Suprapubic skin (tissue), 4 donors: ENCODE measurements around the gene CARHSP1. TPM values are rescaled to one million over a fixed set of nuclear protein-coding genes. Genes with fewer than 3 reads are reported as not detected.

ENCODE experiments used
- DNase-seq, 2 donors: peaks; one replicate each; pipeline ENCODE4 v3.0.0-alpha.2; 2019; ENCODE audit warnings: low spot score in 2 of 2
- H3K27ac ChIP-seq: fragments of 200-600 bp; sonication (generic); one replicate; pipeline ENCODE4 v1.5.1; 2019
- H3K27me3 ChIP-seq: fragments of 200-600 bp; sonication (generic); one replicate; pipeline ENCODE4 v1.5.1; 2019
- H3K36me3 ChIP-seq: fragments of 200-600 bp; sonication (generic); one replicate; pipeline ENCODE4 v1.5.1; 2019
- H3K4me1 ChIP-seq: fragments of 200-600 bp; sonication (generic); one replicate; pipeline ENCODE4 v1.5.1; 2019
- H3K4me3 ChIP-seq: fragments of 200-600 bp; sonication (generic); one replicate; pipeline ENCODE4 v1.5.1; 2019; ENCODE audit warnings: mild to moderate bottlenecking
- H3K9me3 ChIP-seq: fragments of 200-600 bp; sonication (generic); one replicate; pipeline ENCODE4 v1.5.1; 2019
- EP300 ChIP-seq: sonication (generic); formaldehyde crosslinking; IDR thresholded peaks from one replicate; pipeline ENCODE4 v1.6.1; 2017; ENCODE audit warnings: antibody characterized with exemption
- POLR2A ChIP-seq, 2 donors: fragments of 450-650 bp; IDR thresholded peaks; one replicate each; pipeline ENCODE4 v1.6.1; 2017; ENCODE audit warnings: antibody characterized with exemption in 2 of 2, mild to moderate bottlenecking in 2 of 2, moderate library complexity in 2 of 2
- POLR2AphosphoS5 ChIP-seq, 3 donors: sonication (generic); formaldehyde crosslinking; IDR thresholded peaks; one replicate each; pipeline ENCODE4 v1.6.1; 2017; ENCODE audit warnings: antibody characterized with exemption in 3 of 3
- WGBS: methylation state at CpG from one replicate; pipeline ENCODE4 v1.1.5; 2018; 5-methylcytosine and 5-hydroxymethylcytosine counted together
- total RNA-seq, 4 donors: library from RNA; depleted of rRNA; stranded (reverse); fragments of >200 nt; gene quantifications; one replicate each; pipeline ENCODE4 v1.1.0, GENCODE V29; 2016
- TF ChIP-seq, protein P1 (sequence below), 2 donors: fragments of 200-600 bp in 1 of 2; fragments of 450-650 bp in 1 of 2; sonication (generic) in 1 of 2; IDR thresholded peaks; one replicate each; pipeline ENCODE4 v1.5.1; 2016 to 2019; ENCODE audit warnings: antibody characterized with exemption in 2 of 2, mild to moderate bottlenecking in 1 of 2, moderate library complexity in 1 of 2

Gene CARHSP1
- total RNA-seq, 4 donors from 2014 or later, result 32.7 to 60.8 (median 41.5) TPM

DNA sequence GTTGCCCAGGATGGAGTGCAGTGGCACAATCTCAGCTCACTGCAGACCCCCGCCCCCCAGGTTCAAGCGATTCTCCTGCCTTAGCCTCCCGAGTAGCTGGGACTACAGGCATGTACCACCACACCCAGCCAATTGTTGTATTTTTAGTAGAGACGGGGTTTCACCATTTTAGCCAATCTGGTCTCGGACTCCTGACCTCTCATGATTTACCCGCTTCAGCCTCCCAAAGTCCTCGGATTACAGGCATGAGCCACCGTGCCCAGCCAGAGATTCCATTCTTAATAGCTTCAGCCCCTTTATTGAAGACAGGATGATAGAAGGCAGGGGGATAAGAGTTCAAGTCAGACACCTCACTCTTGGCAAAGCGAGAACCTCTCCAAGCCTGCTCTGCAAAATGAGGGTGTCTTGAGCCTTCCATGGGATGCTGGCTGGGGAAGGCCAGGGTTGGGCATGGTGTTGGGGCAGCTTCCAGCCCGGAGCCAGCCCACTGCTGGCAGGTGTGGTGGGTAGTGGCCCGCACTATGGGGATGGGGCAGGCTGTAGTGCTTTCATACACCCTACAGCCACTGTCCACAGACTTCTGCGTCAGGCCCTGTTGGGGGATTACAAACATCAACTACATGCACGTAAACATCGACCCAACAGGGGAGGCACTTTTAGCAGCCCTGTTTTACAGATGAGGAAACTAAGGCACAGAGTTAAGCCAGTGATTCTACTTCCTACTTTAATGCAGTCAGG is 3.5 kb downstream of the CARHSP1 start:
- H3K27ac ChIP-seq, result no peak overlapping the region
- no peak for DNase-seq
- H3K9me3 ChIP-seq, result no peaks in the 10 kb centered on the region
- WGBS, result 90% methylated on average over 14 of the region's 14 CpGs
- TF ChIP-seq EP300 (no peak), POLR2AphosphoS5 (IDR thresholded peaks at IDR 0.05) (no peak), POLR2A (IDR thresholded peaks at IDR 0.05) (no peak)
- TF ChIP-seq, protein P1, sequence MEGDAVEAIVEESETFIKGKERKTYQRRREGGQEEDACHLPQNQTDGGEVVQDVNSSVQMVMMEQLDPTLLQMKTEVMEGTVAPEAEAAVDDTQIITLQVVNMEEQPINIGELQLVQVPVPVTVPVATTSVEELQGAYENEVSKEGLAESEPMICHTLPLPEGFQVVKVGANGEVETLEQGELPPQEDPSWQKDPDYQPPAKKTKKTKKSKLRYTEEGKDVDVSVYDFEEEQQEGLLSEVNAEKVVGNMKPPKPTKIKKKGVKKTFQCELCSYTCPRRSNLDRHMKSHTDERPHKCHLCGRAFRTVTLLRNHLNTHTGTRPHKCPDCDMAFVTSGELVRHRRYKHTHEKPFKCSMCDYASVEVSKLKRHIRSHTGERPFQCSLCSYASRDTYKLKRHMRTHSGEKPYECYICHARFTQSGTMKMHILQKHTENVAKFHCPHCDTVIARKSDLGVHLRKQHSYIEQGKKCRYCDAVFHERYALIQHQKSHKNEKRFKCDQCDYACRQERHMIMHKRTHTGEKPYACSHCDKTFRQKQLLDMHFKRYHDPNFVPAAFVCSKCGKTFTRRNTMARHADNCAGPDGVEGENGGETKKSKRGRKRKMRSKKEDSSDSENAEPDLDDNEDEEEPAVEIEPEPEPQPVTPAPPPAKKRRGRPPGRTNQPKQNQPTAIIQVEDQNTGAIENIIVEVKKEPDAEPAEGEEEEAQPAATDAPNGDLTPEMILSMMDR (IDR thresholded peaks at IDR 0.05), result no peak
- no peaks in the 10 kb centered on the region for H3K27me3 ChIP-seq
- no peak overlapping the region for H3K4me3 ChIP-seq
- H3K4me1 ChIP-seq, result peaks cover 63% of the 10 kb centered on the region
- no peaks in the 10 kb centered on the region for H3K36me3 ChIP-seq

DNA sequence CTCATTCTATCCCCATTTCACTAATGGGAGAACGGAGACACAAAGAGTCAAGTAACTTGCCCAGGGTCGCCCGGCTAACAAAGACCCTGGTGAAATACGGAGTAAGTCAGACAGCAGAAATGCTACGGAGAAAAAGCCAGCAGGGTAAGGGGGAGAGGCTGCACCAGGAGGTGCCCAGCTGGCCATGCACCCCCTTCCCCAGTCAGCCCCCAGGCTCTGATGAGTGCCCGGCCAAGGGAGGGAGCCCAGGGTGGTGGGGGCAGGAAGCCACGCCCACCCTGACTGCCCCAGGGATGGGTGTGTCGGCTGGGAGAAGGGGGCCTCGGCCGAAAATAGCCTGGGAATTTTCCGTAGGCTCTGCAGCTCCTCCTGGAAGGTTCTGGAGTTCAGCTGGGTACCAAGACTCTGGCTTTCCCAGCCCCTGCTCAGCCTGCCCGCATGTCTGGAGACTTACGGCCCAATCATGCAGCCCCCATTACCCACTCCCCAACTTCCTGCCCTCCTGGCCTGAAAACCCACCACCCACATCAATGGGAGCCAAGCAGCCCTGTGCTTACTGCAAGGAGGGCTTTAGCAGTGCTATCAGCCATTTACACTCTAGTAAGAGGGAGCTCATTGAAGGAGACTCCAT is 4.2 kb downstream of the CARHSP1 start:
- no peak for DNase-seq
- Histone ChIP-seq H3K4me3 (no peak overlapping the region), H3K27me3 (no peaks in the 10 kb centered on the region), H3K9me3 (no peaks in the 10 kb centered on the region), H3K4me1 (peaks cover 60% of the 10 kb centered on the region), H3K36me3 (no peaks in the 10 kb centered on the region), H3K27ac (no peak overlapping the region)
- no peak for TF ChIP-seq POLR2A (IDR thresholded peaks at IDR 0.05)
- TF ChIP-seq, protein P1 (IDR thresholded peaks at IDR 0.05), result no peak
- no peak for TF ChIP-seq EP300
- no peak for TF ChIP-seq POLR2AphosphoS5 (IDR thresholded peaks at IDR 0.05)
- 28% methylated on average over 13 of the region's 13 CpGs for WGBS

- Histone ChIP-seq H3K27ac (no peak overlapping the region), H3K9me3 (no peaks in the 10 kb centered on the region), H3K36me3 (peaks cover 4% of the 10 kb centered on the region), H3K4me1 (peaks cover 54% of the 10 kb centered on the region), H3K4me3 (no peak overlapping the region), H3K27me3 (no peaks in the 10 kb centered on the region)
- no peak for DNase-seq
- 83% methylated on average over 2 of the region's 17 CpGs for WGBS
- TF ChIP-seq EP300 (no peak), POLR2AphosphoS5 (IDR thresholded peaks at IDR 0.05) (peak in 1 of 3 donors; percentile 28)
Observed at GRCh38 chr16:8863594-8864424, 5.0 kb downstream of the CARHSP1 start.

DNA sequence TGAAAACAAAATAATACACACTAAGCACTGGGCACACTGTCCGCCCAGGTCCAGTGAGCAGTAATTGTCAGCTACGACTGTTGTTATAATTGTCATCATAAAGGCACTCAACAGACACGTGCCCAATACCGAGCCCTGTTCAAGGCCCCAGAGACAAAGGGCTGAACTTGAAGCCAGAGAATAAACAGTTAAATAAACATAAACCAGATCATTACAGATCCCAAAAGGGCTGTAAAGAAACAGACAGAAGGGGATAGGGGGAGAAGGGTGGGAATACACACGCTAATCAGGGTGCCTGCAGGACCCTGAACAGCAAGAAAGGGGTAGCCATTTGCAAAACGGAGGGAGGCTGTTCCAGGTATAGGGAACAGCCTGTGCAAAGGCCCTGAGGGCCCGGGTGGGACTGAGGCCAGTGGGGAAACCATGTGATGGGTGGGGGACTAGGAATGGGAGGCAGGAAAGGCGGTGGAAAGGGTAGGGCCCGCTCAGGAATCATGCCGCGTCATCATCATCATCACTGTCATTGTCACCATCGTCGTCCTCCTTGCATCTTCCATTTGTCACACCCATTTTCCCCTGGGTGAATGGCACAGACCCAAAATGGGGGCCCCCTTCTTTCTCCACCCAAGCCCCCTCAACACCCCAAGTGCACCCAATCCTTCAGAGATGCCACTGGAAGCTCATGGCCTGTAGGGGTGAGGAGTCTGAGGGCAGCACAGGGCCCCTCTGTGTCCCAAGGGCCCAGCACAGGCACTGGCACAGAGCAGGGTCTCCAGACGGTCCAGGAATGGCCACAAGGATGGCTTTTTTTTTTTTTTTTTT is 6.3 kb downstream of the CARHSP1 start:
- no peaks in the 10 kb centered on the region for H3K9me3 ChIP-seq
- no peaks in the 10 kb centered on the region for H3K27me3 ChIP-seq
- no peak for TF ChIP-seq POLR2A (IDR thresholded peaks at IDR 0.05)
- no peak for TF ChIP-seq EP300
- TF ChIP-seq, protein P1 (IDR thresholded peaks at IDR 0.05), result no peak
- TF ChIP-seq POLR2AphosphoS5 (IDR thresholded peaks at IDR 0.05), result no peak
- peaks cover 15% of the 10 kb centered on the region for H3K36me3 ChIP-seq
- no peak overlapping the region for H3K27ac ChIP-seq
- peaks cover 46% of the 10 kb centered on the region for H3K4me1 ChIP-seq
- no peak for DNase-seq
- WGBS, result 80% methylated on average over 14 of the region's 14 CpGs
- H3K4me3 ChIP-seq, result no peak overlapping the region

DNA sequence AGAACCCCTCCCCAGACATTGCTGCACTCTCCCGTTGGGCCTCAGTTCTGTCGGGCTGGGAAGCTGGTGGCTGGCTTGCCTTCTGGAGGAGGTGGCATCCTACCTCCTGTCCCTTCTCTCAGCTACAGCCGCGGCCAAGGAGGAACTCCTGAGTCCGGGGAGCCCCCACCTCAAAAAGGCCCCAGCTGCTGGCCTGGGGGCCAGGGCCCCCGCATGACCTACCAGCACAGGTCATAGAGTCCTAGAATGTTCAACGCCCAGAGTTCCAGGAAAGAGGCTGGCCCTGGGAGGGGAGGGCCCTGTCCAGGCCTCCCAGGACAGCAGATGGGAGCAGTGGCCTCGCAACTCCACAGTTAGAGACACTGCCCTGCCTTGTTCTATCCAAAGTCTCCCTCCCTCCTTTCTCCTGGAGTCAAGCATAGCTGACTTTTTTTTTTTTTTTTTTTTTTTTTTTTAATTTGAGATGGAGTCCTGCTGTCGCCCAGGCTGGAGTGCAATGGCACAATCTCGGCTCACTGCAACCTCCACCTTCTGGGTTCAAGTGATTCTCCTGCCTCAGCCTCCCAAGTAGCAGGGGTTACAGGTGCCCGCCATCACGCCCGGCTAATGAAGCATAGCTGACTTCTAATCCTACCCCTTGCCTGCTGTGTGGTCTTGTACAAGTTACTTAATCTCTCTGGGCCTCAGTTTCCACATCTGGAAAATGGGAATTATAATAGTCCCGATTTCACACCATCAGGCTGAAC is 7.1 kb downstream of the CARHSP1 start:
- peaks cover 18% of the 10 kb centered on the region for H3K36me3 ChIP-seq
- 85% methylated on average over 9 of the region's 14 CpGs for WGBS
- H3K27me3 ChIP-seq, result no peaks in the 10 kb centered on the region
- H3K27ac ChIP-seq, result no peak overlapping the region
- TF ChIP-seq POLR2AphosphoS5 (IDR thresholded peaks at IDR 0.05) (no peak), POLR2A (IDR thresholded peaks at IDR 0.05) (no peak), EP300 (no peak)
- TF ChIP-seq, protein P1 (IDR thresholded peaks at IDR 0.05), result no peak
- H3K9me3 ChIP-seq, result no peaks in the 10 kb centered on the region
- peaks cover 39% of the 10 kb centered on the region for H3K4me1 ChIP-seq
- H3K4me3 ChIP-seq, result no peak overlapping the region
- no peak for DNase-seq
